GM20431 (cell line): Measurements from ENCODE around the gene SEL1L.

Experiments
- in situ Hi-C: fragments of 300-500 bp; cut with MseI, MboI; formaldehyde crosslinking; loops from one replicate; pipeline ENCODE4 v1.15.0; 2020; ENCODE audit warnings: low sequenced_read_pairs; ENCODE audit not compliant: unreplicated experiment

SEL1L gene

DNA sequence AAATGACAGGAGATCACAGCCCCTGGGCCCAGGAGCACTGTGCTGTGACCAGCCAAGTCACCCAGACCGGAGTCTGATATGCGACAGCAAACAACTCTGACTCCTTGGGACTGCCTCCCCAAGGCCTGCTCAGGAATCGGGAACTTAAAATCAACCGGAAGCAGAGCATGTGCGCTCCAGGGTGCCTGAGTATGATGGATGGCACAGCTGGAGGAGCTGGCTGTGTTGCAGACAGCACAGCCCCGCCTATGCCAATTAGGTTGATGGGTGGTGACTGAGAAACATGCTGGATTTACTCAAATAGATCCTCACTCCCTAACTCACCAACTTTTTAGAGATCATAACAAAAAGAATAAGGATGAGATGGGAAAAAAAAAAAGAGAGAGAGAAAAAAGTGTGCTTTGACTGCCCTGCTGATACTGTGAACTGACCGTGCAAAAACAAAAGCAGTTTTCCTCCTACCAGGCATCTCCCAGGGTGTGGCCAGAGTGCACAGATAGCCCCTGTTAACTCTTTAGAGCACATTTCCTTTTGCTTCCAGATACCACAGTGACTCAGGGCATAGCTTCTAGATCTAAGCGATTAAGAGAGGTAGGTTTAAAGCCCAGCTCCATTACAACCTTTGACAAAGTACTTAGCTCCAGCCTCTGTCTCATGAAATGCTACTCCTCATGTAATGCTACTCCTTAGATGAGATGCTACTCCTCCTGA, 106.2 kb downstream of the SEL1L start:
- in situ Hi-C loops: no loop called here

DNA sequence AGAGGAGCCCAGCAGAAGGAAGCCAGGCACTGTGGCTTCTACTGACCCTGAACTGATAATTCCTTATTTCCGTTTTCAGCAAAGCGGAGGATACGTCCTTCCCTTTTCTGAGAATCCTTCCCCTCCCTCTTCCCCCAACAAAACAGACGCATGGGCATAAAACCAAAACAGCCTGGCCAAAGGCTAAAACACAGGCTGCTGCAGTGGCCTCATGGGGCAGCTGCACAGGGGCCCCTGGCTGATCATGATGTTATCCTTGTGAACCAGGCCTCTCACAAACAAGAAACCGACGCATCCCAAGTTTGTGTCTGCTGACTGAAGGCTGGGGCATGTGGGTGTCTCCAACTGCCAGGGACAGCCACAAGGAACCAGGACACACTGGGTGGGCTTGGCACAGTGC, 110.1 kb downstream of the SEL1L start:
- in situ Hi-C loops: no loop called here
